ENCODE measurements around the gene NFIA. TPM values are rescaled to one million over a fixed set of nuclear protein-coding genes. Genes with fewer than 3 reads are reported as not detected.
"Not testable (repeated sequence)": the region's sequence is repeated elsewhere in the genome, so short reads cannot be mapped to it uniquely, and the experiment has no call there.

Gene NFIA
- total RNA-seq, 3 donors from 2014 or later = 2.7 to 6.9 (median 5.8) TPM

DNA sequence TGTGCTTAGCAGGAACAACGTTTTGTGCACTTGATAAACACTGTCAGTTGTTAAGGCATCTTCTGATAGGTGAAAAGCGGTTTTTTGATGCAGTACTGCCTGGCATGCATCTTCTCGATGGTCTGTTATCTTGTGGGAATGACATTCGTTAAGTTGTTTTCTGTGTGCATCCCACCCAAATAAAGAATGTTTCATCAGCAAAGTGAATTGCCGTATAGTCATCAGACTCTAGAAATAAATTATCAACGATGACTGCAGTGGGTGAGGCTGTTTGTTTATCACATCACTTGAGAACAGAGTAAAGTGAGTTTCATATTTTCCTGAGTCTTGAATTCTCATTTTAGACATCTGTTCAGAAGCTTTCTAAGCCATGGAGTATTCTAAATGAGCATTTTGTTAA is 34.1 kb downstream of the NFIA start:
- DNase-seq = no peak
- no peak for ATAC-seq
- Mint-ChIP-seq H3K27me3 (ENCODE audit: low read depth) (peaks cover 2% of the 10 kb centered on the region), H3K9me3 (no peaks in the 10 kb centered on the region), H3K4me1 (ENCODE audit: low read depth) (no peaks in the 10 kb centered on the region), H3K4me3 (no peak overlapping the region), H3K36me3 (ENCODE audit: insufficient read depth) (peaks cover 7% of the 10 kb centered on the region)

DNA sequence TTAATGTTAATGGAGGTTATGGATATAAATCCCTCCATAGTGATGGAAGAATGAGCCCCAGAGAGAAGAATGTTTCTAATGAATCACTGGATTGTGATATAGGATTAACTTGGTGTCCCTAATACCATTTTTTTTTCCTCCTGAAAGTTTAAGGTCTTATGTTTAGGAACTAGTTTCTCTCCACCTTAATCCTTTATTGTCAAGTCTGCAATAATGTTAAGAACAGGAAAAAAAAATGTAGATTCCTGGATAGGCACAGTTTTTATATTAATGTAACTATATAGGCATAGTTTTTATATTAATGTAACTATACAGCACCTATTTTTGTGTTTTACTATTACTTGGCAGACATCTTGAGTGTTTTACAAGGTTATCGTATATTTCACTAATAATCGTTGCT is 34.9 kb downstream of the NFIA start:
- Mint-ChIP-seq H3K4me3 (no peak overlapping the region), H3K27me3 (ENCODE audit: low read depth) (peaks cover 2% of the 10 kb centered on the region), H3K36me3 (ENCODE audit: insufficient read depth) (peaks cover 7% of the 10 kb centered on the region), H3K9me3 (no peaks in the 10 kb centered on the region), H3K4me1 (ENCODE audit: low read depth) (no peaks in the 10 kb centered on the region)
- DNase-seq (no peak), ATAC-seq (no peak)

- no peak for ATAC-seq
- H3K36me3 Mint-ChIP-seq (ENCODE audit: insufficient read depth) = peaks cover 2% of the 10 kb centered on the region
- no peaks in the 10 kb centered on the region for H3K4me1 Mint-ChIP-seq (ENCODE audit: low read depth)
- no peak overlapping the region for H3K4me3 Mint-ChIP-seq
- no peaks in the 10 kb centered on the region for H3K9me3 Mint-ChIP-seq
- no peak for DNase-seq
- H3K27me3 Mint-ChIP-seq (ENCODE audit: low read depth) = peaks cover 2% of the 10 kb centered on the region
These were observed 36.7 kb downstream of the NFIA start for GRCh38 chr1:61119085-61119484.

DNA sequence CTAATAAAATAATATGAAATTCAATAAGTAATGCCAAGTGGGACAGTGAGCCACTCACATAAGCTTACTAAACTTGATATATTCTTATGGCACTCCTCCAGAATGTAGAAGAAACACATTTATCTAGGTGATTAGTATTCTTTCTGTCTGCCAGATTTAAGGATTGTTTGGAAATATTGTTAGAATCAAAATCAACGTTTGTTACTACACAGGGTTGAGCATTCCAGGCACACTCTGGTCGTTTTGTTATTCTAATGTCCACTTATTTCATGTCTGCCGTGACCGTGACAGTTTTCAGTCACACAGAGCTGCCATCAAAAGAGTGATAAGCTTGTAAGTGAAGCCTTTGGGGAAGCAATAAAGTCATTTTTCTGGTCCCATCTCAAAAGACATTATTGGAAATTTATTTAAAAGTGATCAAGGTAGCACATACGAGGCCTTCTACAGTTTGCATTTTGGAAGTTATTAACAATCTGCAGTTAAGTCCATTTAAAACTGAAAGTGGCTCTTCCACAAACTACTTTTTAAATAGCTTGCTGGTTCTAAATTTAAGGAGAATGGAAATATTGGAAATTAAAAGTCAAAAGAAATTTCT is 38.0 kb downstream of the NFIA start:
- no peaks in the 10 kb centered on the region for H3K4me1 Mint-ChIP-seq (ENCODE audit: low read depth)
- no peak for DNase-seq
- no peaks in the 10 kb centered on the region for H3K9me3 Mint-ChIP-seq
- no peak for ATAC-seq
- peaks cover 2% of the 10 kb centered on the region for H3K27me3 Mint-ChIP-seq (ENCODE audit: low read depth)
- H3K4me3 Mint-ChIP-seq = no peak overlapping the region
- H3K36me3 Mint-ChIP-seq (ENCODE audit: insufficient read depth) = peaks cover 2% of the 10 kb centered on the region

DNA sequence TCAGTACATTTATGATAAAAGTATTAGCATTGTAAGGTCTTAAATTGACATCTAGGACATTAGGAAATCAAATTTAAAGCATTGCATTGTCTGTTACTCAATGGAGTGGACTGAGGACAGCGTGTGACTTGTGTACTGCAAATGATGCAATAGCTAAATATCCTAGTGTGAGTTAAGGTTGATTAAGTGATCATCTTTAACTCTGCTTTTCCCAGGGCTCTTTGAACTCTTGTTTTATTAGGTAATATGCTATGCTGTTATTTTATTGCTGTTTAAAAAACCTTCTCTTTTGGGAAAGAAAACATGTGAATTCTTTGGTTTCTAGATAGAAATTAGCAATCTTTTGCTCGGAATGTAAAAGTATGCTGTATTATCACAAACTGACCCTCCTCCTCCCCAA is 38.6 kb downstream of the NFIA start:
- Mint-ChIP-seq H3K4me3 (no peak overlapping the region), H3K36me3 (ENCODE audit: insufficient read depth) (no peaks in the 10 kb centered on the region), H3K4me1 (ENCODE audit: low read depth) (no peaks in the 10 kb centered on the region), H3K9me3 (no peaks in the 10 kb centered on the region), H3K27me3 (ENCODE audit: low read depth) (no peaks in the 10 kb centered on the region)
- no peak for ATAC-seq
- DNase-seq = no peak

- H3K9me3 Mint-ChIP-seq = no peaks in the 10 kb centered on the region
- no peaks in the 10 kb centered on the region for H3K27me3 Mint-ChIP-seq (ENCODE audit: low read depth)
- DNase-seq (no peak), ATAC-seq (no peak)
- no peaks in the 10 kb centered on the region for H3K4me1 Mint-ChIP-seq (ENCODE audit: low read depth)
- no peaks in the 10 kb centered on the region for H3K36me3 Mint-ChIP-seq (ENCODE audit: insufficient read depth)
- no peak overlapping the region for H3K4me3 Mint-ChIP-seq
These were observed 39.3 kb downstream of the NFIA start for GRCh38 chr1:61121631-61122030.

- DNase-seq (no peak), ATAC-seq (no peak)
- Mint-ChIP-seq H3K27me3 (ENCODE audit: low read depth) (no peaks in the 10 kb centered on the region), H3K9me3 (no peaks in the 10 kb centered on the region), H3K36me3 (ENCODE audit: insufficient read depth) (no peaks in the 10 kb centered on the region), H3K4me1 (ENCODE audit: low read depth) (no peaks in the 10 kb centered on the region), H3K4me3 (no peak overlapping the region)
These were observed 40.0 kb downstream of the NFIA start for GRCh38 chr1:61122389-61122788.

GRCh38 chr1:61123326-61123725 is 41.0 kb downstream of the NFIA start:
- Mint-ChIP-seq H3K36me3 (ENCODE audit: insufficient read depth) (no peaks in the 10 kb centered on the region), H3K4me1 (ENCODE audit: low read depth) (no peaks in the 10 kb centered on the region), H3K27me3 (ENCODE audit: low read depth) (no peaks in the 10 kb centered on the region), H3K4me3 (no peak overlapping the region), H3K9me3 (no peaks in the 10 kb centered on the region)
- ATAC-seq = no peak
- DNase-seq = no peak

GRCh38 chr1:61124078-61124477 is 41.7 kb downstream of the NFIA start:
- Mint-ChIP-seq H3K4me3 (no peak overlapping the region), H3K9me3 (no peaks in the 10 kb centered on the region), H3K4me1 (ENCODE audit: low read depth) (no peaks in the 10 kb centered on the region), H3K27me3 (ENCODE audit: low read depth) (no peaks in the 10 kb centered on the region), H3K36me3 (ENCODE audit: insufficient read depth) (no peaks in the 10 kb centered on the region)
- DNase-seq (no peak), ATAC-seq (no peak)

DNA sequence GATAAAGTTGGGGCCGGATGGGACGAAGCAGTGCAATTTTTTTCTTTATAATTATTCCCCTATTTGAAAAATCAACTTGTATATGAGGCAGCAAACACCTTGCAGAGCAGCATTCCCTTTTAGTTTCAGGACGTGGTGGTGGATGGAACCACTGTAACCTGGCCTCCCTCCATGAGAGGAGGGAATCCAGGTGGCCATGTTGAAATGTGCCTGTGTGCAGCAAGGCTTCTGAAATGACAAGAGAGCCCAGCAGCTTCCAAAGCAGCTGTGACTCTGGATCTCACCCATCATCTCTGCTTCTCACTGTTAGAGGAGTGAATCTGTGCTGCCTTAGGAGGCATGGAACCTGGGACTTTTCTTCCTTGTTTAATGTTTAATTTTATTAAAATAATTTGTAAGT is 42.3 kb downstream of the NFIA start:
- no peaks in the 10 kb centered on the region for H3K36me3 Mint-ChIP-seq (ENCODE audit: insufficient read depth)
- no peak overlapping the region for H3K4me3 Mint-ChIP-seq
- H3K4me1 Mint-ChIP-seq (ENCODE audit: low read depth) = no peaks in the 10 kb centered on the region
- ATAC-seq (no peak), DNase-seq (no peak)
- H3K27me3 Mint-ChIP-seq (ENCODE audit: low read depth) = no peaks in the 10 kb centered on the region
- H3K9me3 Mint-ChIP-seq = no peaks in the 10 kb centered on the region

- H3K36me3 Mint-ChIP-seq (ENCODE audit: insufficient read depth) = no peaks in the 10 kb centered on the region
- H3K9me3 Mint-ChIP-seq = no peaks in the 10 kb centered on the region
- ATAC-seq = no peak
- no peaks in the 10 kb centered on the region for H3K27me3 Mint-ChIP-seq (ENCODE audit: low read depth)
- H3K4me3 Mint-ChIP-seq = no peak overlapping the region
- H3K4me1 Mint-ChIP-seq (ENCODE audit: low read depth) = no peaks in the 10 kb centered on the region
- no peak for DNase-seq
These were observed 42.9 kb downstream of the NFIA start for GRCh38 chr1:61125263-61125662.

- DNase-seq (no peak), ATAC-seq (no peak)
- no peaks in the 10 kb centered on the region for H3K27me3 Mint-ChIP-seq (ENCODE audit: low read depth)
- H3K4me1 Mint-ChIP-seq (ENCODE audit: low read depth) = no peaks in the 10 kb centered on the region
- H3K36me3 Mint-ChIP-seq (ENCODE audit: insufficient read depth) = no peaks in the 10 kb centered on the region
- no peaks in the 10 kb centered on the region for H3K9me3 Mint-ChIP-seq
- H3K4me3 Mint-ChIP-seq = no peak overlapping the region
These were observed 43.5 kb downstream of the NFIA start for GRCh38 chr1:61125895-61126294.

- not testable (repeated sequence) for H3K27me3 Mint-ChIP-seq (ENCODE audit: low read depth); ATAC-seq
These were observed 44.5 kb downstream of the NFIA start for GRCh38 chr1:61126843-61127242.

DNA sequence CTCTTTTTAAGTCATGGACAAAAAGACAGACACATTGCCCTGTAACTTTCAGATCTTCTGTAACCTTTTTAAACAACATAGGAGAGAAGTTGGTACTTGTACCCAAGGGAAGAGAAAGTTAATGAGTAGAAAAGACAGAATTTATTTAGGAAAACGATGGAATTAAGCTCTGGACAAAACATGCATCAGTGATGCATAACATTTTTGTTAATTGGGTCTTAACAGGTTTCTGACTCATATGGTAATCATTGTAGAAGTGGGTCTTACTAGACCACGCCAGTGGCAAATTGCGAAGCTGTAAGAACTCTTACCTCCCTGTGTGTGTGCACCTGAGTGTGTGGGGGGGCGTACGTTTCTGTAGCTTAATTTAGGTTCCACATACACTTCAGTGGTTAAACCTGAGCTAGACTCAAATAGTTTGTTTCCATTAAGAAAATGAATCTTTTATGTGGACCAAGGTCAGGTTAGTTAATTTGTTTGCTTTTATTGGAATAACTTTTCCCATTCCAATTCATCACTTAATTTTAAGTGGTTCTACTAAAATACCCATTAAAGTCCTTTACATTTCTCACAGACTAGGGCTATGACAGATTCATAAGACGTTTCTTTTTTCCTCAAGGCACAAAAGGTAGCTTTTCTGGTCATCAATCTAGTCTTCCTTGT is 48.1 kb downstream of the NFIA start:
- DNase-seq = no peak
- H3K4me1 Mint-ChIP-seq (ENCODE audit: low read depth) = peaks cover 5% of the 10 kb centered on the region
- H3K27me3 Mint-ChIP-seq (ENCODE audit: low read depth) = no peaks in the 10 kb centered on the region
- ATAC-seq = no peak
- no peaks in the 10 kb centered on the region for H3K9me3 Mint-ChIP-seq
- H3K36me3 Mint-ChIP-seq (ENCODE audit: insufficient read depth) = no peaks in the 10 kb centered on the region
- no peak overlapping the region for H3K4me3 Mint-ChIP-seq

More at GRCh38 chr1:61126843-61127242, 44.5 kb downstream of the NFIA start:
- H3K4me3 Mint-ChIP-seq; H3K9me3 Mint-ChIP-seq; DNase-seq; H3K36me3 Mint-ChIP-seq (ENCODE audit: insufficient read depth); H3K4me1 Mint-ChIP-seq (ENCODE audit: low read depth): not testable (repeated sequence)

DNA sequence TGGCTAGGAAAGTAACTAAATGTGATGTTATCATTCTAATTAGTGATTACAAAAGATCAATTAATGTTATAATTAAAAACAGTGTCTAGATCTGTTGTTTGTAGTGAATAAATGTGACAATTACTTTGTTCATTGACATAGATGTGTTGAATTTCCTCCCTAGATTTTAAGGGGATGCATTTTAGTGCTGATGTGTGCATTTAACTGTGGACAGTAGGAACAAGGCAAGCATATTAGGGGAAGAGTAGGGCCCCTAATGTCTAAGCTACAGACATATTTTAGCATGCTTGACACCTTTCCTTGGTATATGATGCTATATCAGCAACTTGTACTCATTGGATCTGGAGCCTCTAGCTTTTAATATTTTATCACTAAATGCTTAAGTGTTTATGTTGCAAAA is 48.9 kb downstream of the NFIA start:
- Mint-ChIP-seq H3K4me3 (no peak overlapping the region), H3K9me3 (no peaks in the 10 kb centered on the region), H3K4me1 (ENCODE audit: low read depth) (peaks cover 5% of the 10 kb centered on the region), H3K36me3 (ENCODE audit: insufficient read depth) (no peaks in the 10 kb centered on the region), H3K27me3 (ENCODE audit: low read depth) (no peaks in the 10 kb centered on the region)
- DNase-seq (no peak), ATAC-seq (no peak)

All from activated T-cell treated with anti-CD3 and anti-CD28 coated beads, Interleukin-2, amount 50 U/mL, for 4 hours (primary cell).